GM18868 (cell line): ENCODE data around the gene NAALADL2.

Experiments
- ATAC-seq: cut with Tn5 transposase; IDR thresholded peaks from one replicate; pipeline ENCODE4 v1.9.1; 2021; ENCODE audit warnings: mild to moderate bottlenecking, moderate library complexity; ENCODE audit not compliant: unreplicated experiment

Gene NAALADL2

GRCh38 chr3:174859114-174859735 lies at the start of gene NAALADL2:
Gene NAALADL2, plus strand, starts transcription at chr3:174859334.
- no peak for ATAC-seq

- no peak for ATAC-seq
These were observed 48.9 kb upstream of the NAALADL2 start for GRCh38 chr3:174810254-174810653.

- ATAC-seq: no peak
These were observed 46.8 kb upstream of the NAALADL2 start for GRCh38 chr3:174812172-174812862.

GRCh38 chr3:174815750-174816149 lies 43.4 kb upstream of the NAALADL2 start:
- ATAC-seq: no peak

- no peak for ATAC-seq
These were observed 38.2 kb upstream of the NAALADL2 start for GRCh38 chr3:174820885-174821284.

- ATAC-seq: no peak
These were observed 37.7 kb upstream of the NAALADL2 start for GRCh38 chr3:174821477-174821876.

GRCh38 chr3:174822320-174822719 lies 36.8 kb upstream of the NAALADL2 start:
- no peak for ATAC-seq

GRCh38 chr3:174826069-174826468 lies 33.1 kb upstream of the NAALADL2 start:
- ATAC-seq: no peak

- ATAC-seq: no peak
These were observed 14.4 kb upstream of the NAALADL2 start for GRCh38 chr3:174844746-174845145.

GRCh38 chr3:174846055-174846454 lies 13.1 kb upstream of the NAALADL2 start:
- ATAC-seq: no peak

GRCh38 chr3:174854987-174855386 lies 4.1 kb upstream of the NAALADL2 start:
- no peak for ATAC-seq

GRCh38 chr3:174857301-174857700 lies 1.8 kb upstream of the NAALADL2 start:
- no peak for ATAC-seq

- no peak for ATAC-seq
These were observed 781 bp upstream of the NAALADL2 start for GRCh38 chr3:174858353-174858752.

GRCh38 chr3:174859756-174860155 lies 622 bp downstream of the NAALADL2 start:
- no peak for ATAC-seq

GRCh38 chr3:174862101-174862500 lies 3.0 kb downstream of the NAALADL2 start:
- no peak for ATAC-seq

GRCh38 chr3:174862666-174863065 lies 3.5 kb downstream of the NAALADL2 start:
- ATAC-seq: no peak

- no peak for ATAC-seq
These were observed 4.4 kb downstream of the NAALADL2 start for GRCh38 chr3:174863488-174863887.

GRCh38 chr3:174869448-174869847 lies 10.3 kb downstream of the NAALADL2 start:
- ATAC-seq: no peak

- ATAC-seq: no peak
These were observed 14.9 kb downstream of the NAALADL2 start for GRCh38 chr3:174873832-174874657.

- ATAC-seq: no peak
These were observed 23.7 kb downstream of the NAALADL2 start for GRCh38 chr3:174882789-174883188.

GRCh38 chr3:174883881-174884675 lies 24.9 kb downstream of the NAALADL2 start:
- ATAC-seq: no peak
